HEK293 (cell line): Measurements from ENCODE around the gene IFNL1.

Experiments used
- AEBP2 ChIP-seq: fragments of 450-650 bp; formaldehyde crosslinking; IDR thresholded peaks from 2 replicates; pipeline ENCODE4 v1.5.1; 2016; ENCODE audit warnings: missing biosample characterization, missing genetic modification characterization, borderline replicate concordance
- GLI2 ChIP-seq: fragments of 450-650 bp; formaldehyde crosslinking; IDR thresholded peaks from 2 replicates; pipeline ENCODE4; 2017; ENCODE audit warnings: missing biosample characterization, missing genetic modification characterization, low read depth, borderline replicate concordance
- TRIM28 ChIP-seq: IDR thresholded peaks from 2 replicates; pipeline ENCODE4 v1.6.1; 2011; ENCODE audit warnings: low read length, control low read depth, borderline replicate concordance
- WT1 ChIP-seq: fragments of 450-650 bp; formaldehyde crosslinking; IDR thresholded peaks from 2 replicates; pipeline ENCODE4 v1.5.1; 2016; ENCODE audit warnings: missing biosample characterization, missing genetic modification characterization
- ZEB2 ChIP-seq: fragments of 450-650 bp; formaldehyde crosslinking; IDR thresholded peaks from 2 replicates; pipeline ENCODE4 v1.5.1; 2016; ENCODE audit warnings: missing biosample characterization, missing genetic modification characterization
- ZFP37 ChIP-seq: fragments of 450-650 bp; formaldehyde crosslinking; IDR thresholded peaks from 2 replicates; pipeline ENCODE4 v1.5.1; 2016; ENCODE audit warnings: missing biosample characterization, missing genetic modification characterization
- ZFP69B ChIP-seq: fragments of 450-650 bp; formaldehyde crosslinking; IDR thresholded peaks from 2 replicates; pipeline ENCODE4 v1.5.1; 2016; ENCODE audit warnings: missing biosample characterization, missing genetic modification characterization
- ZNF133 ChIP-seq: fragments of 450-650 bp; formaldehyde crosslinking; IDR thresholded peaks from 2 replicates; pipeline ENCODE4 v1.5.1; 2016; ENCODE audit warnings: missing biosample characterization, missing genetic modification characterization
- ZNF138 ChIP-seq: fragments of 450-650 bp; formaldehyde crosslinking; IDR thresholded peaks from 2 replicates; pipeline ENCODE4 v1.5.1; 2016; ENCODE audit warnings: missing biosample characterization, missing genetic modification characterization, borderline replicate concordance
- ZNF140 ChIP-seq: fragments of 450-650 bp; formaldehyde crosslinking; IDR thresholded peaks from 2 replicates; pipeline ENCODE4 v1.5.1; 2016; ENCODE audit warnings: missing biosample characterization, missing genetic modification characterization
- ZNF16 ChIP-seq: fragments of 450-650 bp; formaldehyde crosslinking; IDR thresholded peaks from 2 replicates; pipeline ENCODE4 v1.5.1; 2016; ENCODE audit warnings: low read depth, missing biosample characterization, missing genetic modification characterization
- ZNF24 ChIP-seq: fragments of 450-650 bp; formaldehyde crosslinking; IDR thresholded peaks from 2 replicates; pipeline ENCODE4 v1.5.1; 2016; ENCODE audit warnings: missing biosample characterization, missing genetic modification characterization
- ZNF248 ChIP-seq: fragments of 450-650 bp; formaldehyde crosslinking; IDR thresholded peaks from 2 replicates; pipeline ENCODE4 v1.5.1; 2017; ENCODE audit warnings: missing biosample characterization, missing genetic modification characterization
- ZNF280D ChIP-seq: fragments of 450-650 bp; formaldehyde crosslinking; IDR thresholded peaks from 2 replicates; pipeline ENCODE4 v1.5.1; 2016; ENCODE audit warnings: missing biosample characterization, missing genetic modification characterization
- ZNF391 ChIP-seq: fragments of 450-650 bp; formaldehyde crosslinking; IDR thresholded peaks from 2 replicates; pipeline ENCODE4 v1.5.1; 2016; ENCODE audit warnings: low read depth, missing biosample characterization, missing genetic modification characterization, borderline replicate concordance
- ZNF501 ChIP-seq: fragments of 450-650 bp; formaldehyde crosslinking; IDR thresholded peaks from 2 replicates; pipeline ENCODE4 v1.5.1; 2016; ENCODE audit warnings: missing biosample characterization, missing genetic modification characterization
- ZNF514 ChIP-seq: fragments of 450-650 bp; formaldehyde crosslinking; IDR thresholded peaks from 2 replicates; pipeline ENCODE4 v1.5.1; 2016; ENCODE audit warnings: missing biosample characterization, missing genetic modification characterization
- ZNF624 ChIP-seq: fragments of 450-650 bp; formaldehyde crosslinking; IDR thresholded peaks from 2 replicates; pipeline ENCODE4 v1.5.1; 2017; ENCODE audit warnings: missing biosample characterization, missing genetic modification characterization
- ZNF677 ChIP-seq: fragments of 450-650 bp; IDR thresholded peaks from 2 replicates; pipeline ENCODE4 v1.5.0; 2018; ENCODE audit warnings: missing biosample characterization, mild to moderate bottlenecking, missing genetic modification characterization, moderate library complexity
- ZSCAN4 ChIP-seq: fragments of 450-650 bp; formaldehyde crosslinking; IDR thresholded peaks from 2 replicates; pipeline ENCODE4 v1.5.1; 2017; ENCODE audit warnings: missing biosample characterization, missing genetic modification characterization
- TF ChIP-seq, protein P1 (sequence below): fragments of 450-650 bp; formaldehyde crosslinking; IDR thresholded peaks from 2 replicates; pipeline ENCODE4 v1.5.1; 2017; ENCODE audit warnings: missing biosample characterization, missing genetic modification characterization
- TF ChIP-seq, protein P2 (sequence below): sonication (generic); formaldehyde crosslinking; IDR thresholded peaks from 2 replicates; pipeline ENCODE4 v1.8.1; 2022; ENCODE audit warnings: mild to moderate bottlenecking, moderate library complexity, missing genetic modification reagents

Gene IFNL1

DNA sequence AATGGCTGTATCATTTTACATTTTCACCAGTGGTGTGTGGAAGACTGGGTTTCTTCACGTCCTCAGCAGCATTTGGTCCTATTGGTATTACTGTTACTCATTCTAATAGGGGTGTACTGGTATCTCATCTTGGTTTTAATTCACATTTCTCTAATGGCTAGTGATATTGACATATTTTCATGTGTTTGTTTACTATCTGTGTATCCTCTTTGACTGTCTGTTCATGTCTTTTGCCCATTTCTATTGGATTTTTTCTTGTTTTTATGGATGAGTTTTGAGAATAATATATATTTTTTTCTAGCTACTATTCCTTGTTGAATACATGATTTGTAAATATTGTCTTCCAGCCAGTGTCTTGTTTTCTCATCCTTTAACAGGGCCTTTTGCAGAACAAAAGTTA lies 14.2 kb upstream of the IFNL1 start (continued):
- TF ChIP-seq ZNF677 (no peak), ZNF280D (tag by site-specific recombination) (0 out of 2 replicates have a peak, but pooled peaks have one; percentile 50), ZNF133 (tag by site-specific recombination) (no peak), TRIM28 (no peak), ZNF624 (tag by site-specific recombination) (no peak), ZNF514 (tag by site-specific recombination) (no peak), ZNF16 (tag by site-specific recombination) (no peak), ZEB2 (tag by site-specific recombination) (no peak), ZNF391 (tag by site-specific recombination) (no peak), ZFP69B (no peak), ZNF24 (tag by site-specific recombination) (no peak), ZSCAN4 (tag by site-specific recombination) (peak; percentile 45; the same call in 1 of the 2 replicates), ZNF248 (tag by site-specific recombination) (0 out of 2 replicates have a peak, but pooled peaks have one; percentile 36), ZNF501 (no peak), ZNF138 (no peak), ZNF140 (tag by site-specific recombination) (no peak), ZFP37 (tag by site-specific recombination) (no peak), WT1 (tag by site-specific recombination) (no peak), GLI2 (tag by site-specific recombination) (no peak), AEBP2 (tag by site-specific recombination) (no peak)
- TF ChIP-seq, protein P1, sequence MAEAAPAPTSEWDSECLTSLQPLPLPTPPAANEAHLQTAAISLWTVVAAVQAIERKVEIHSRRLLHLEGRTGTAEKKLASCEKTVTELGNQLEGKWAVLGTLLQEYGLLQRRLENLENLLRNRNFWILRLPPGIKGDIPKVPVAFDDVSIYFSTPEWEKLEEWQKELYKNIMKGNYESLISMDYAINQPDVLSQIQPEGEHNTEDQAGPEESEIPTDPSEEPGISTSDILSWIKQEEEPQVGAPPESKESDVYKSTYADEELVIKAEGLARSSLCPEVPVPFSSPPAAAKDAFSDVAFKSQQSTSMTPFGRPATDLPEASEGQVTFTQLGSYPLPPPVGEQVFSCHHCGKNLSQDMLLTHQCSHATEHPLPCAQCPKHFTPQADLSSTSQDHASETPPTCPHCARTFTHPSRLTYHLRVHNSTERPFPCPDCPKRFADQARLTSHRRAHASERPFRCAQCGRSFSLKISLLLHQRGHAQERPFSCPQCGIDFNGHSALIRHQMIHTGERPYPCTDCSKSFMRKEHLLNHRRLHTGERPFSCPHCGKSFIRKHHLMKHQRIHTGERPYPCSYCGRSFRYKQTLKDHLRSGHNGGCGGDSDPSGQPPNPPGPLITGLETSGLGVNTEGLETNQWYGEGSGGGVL (tag by site-specific recombination): no peak
- TF ChIP-seq, protein P2, sequence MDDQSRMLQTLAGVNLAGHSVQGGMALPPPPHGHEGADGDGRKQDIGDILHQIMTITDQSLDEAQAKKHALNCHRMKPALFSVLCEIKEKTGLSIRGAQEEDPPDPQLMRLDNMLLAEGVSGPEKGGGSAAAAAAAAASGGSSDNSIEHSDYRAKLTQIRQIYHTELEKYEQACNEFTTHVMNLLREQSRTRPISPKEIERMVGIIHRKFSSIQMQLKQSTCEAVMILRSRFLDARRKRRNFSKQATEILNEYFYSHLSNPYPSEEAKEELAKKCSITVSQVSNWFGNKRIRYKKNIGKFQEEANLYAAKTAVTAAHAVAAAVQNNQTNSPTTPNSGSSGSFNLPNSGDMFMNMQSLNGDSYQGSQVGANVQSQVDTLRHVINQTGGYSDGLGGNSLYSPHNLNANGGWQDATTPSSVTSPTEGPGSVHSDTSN (CRISPR knock-in tag): no peak
